K562 (cell line): ENCODE measurements around the gene ZNF428. TPM values are rescaled to one million over a fixed set of nuclear protein-coding genes. Genes with fewer than 3 reads are reported as not detected.

Experiments
- ATAC-seq: fragments of 200-7000 bp; cut with Tn5 transposase; 3 replicates; pipeline ENCODE4 v1.9.1; 2020; ENCODE audit warnings: moderate library complexity
- BruUV-seq: library from RNA; stranded (reverse); fragments of 400-500 nt; replicated peaks from 2 replicates; lab custom pipeline; 2021; lab: Mats Ljungman, UMichigan
- CTCF ChIA-PET: fragments of 300-600 bp; formaldehyde crosslinking; extraction: SDS; loops from one replicate; lab custom pipeline; 2021; ENCODE audit warnings: low intra/inter-chr PET ratio; lab: Yijun Ruan, JAX
- POLR2A ChIA-PET: fragments of 300-600, 350-650 bp; sonication (Branson Sonifier 250); formaldehyde crosslinking; extraction: SDS; loops from one replicate; lab custom pipeline; 2021; ENCODE audit warnings: antibody characterized with exemption, inconsistent platforms; lab: Yijun Ruan, JAX
- DNase-seq, 4 experiments: peaks; one replicate each; pipeline versions ENCODE4 v3.0.0 to v3.0.0-alpha.2; 2011 to 2018; ENCODE audit warnings: low spot score in 3 of 4, mixed read lengths in 3 of 4; ENCODE audit errors: extremely low read depth in 1 of 4
- FAIRE-seq: peaks from 2 replicates; lab custom pipeline; 2011; peaks lifted over from hg19 to GRCh38; lab: Jason Lieb, UNC
- H2AFZ ChIP-seq: 2 replicates; pipeline ENCODE4 v1.6.0; 2011; ENCODE audit warnings: low read depth, low read length, control low read depth, inconsistent platforms
- H3K27ac ChIP-seq: fragments of 200-600 bp; 3 replicates; pipeline ENCODE4 v1.8.0; 2011; ENCODE audit warnings: low read depth, mild to moderate bottlenecking, control low read depth, inconsistent platforms, low read length, moderate library complexity, mixed read lengths; ENCODE audit errors: extremely low read depth
- H3K27me3 ChIP-seq, 2 experiments: fragments of 300-600 bp in 1 of 2; 2 replicates in 1 of 2; 3 replicates in 1 of 2; pipeline versions ENCODE4 v1.6.0 to v1.8.0; 2011; ENCODE audit warnings: inconsistent platforms in 2 of 2, low read length in 2 of 2, mild to moderate bottlenecking in 1 of 2, mixed read lengths in 1 of 2, moderate library complexity in 1 of 2; ENCODE audit not compliant: control insufficient read depth in 2 of 2, insufficient read depth in 2 of 2
- H3K36me3 ChIP-seq: fragments of 300-600 bp; 3 replicates; pipeline ENCODE4 v1.8.0; 2011; ENCODE audit warnings: mild to moderate bottlenecking, low read length, inconsistent platforms; ENCODE audit not compliant: control insufficient read depth, insufficient read depth
- H3K4me1 ChIP-seq, 2 experiments: fragments of 200-600 bp in 1 of 2; replicated peaks in 1 of 2; 2 replicates in 1 of 2; 3 replicates in 1 of 2; pipeline versions ENCODE4 v1.5.1 to v1.8.0; 2011; ENCODE audit warnings: inconsistent platforms in 2 of 2, low read length in 2 of 2, mild to moderate bottlenecking in 1 of 2, mixed read lengths in 1 of 2, moderate library complexity in 1 of 2; ENCODE audit not compliant: control insufficient read depth in 2 of 2, insufficient read depth in 2 of 2
- H3K4me2 ChIP-seq: 2 replicates; pipeline ENCODE4 v1.6.1; 2011; ENCODE audit warnings: low read length, control low read depth, inconsistent platforms, mixed read lengths; ENCODE audit not compliant: insufficient read depth
- H3K4me3 ChIP-seq: fragments of 200-600 bp; sonication (generic), shearing (Covaris generic); 2 replicates; pipeline ENCODE4 v1.5.1; 2016; ENCODE audit warnings: control low read depth, inconsistent platforms
- H3K79me2 ChIP-seq: fragments of 200-600 bp; 3 replicates; pipeline ENCODE4 v1.8.0; 2011; ENCODE audit warnings: low read length, inconsistent platforms; ENCODE audit not compliant: control insufficient read depth, insufficient read depth
- H3K9ac ChIP-seq, 2 experiments: 2 replicates each; pipeline versions ENCODE4 v1.6.0 to v1.6.1; 2011; ENCODE audit warnings: low read depth in 2 of 2, low read length in 2 of 2, control low read depth in 1 of 2, inconsistent platforms in 1 of 2, mild to moderate bottlenecking in 1 of 2, mixed read lengths in 1 of 2; ENCODE audit not compliant: insufficient read depth in 1 of 2
- H3K9me1 ChIP-seq: one replicate; pipeline ENCODE4 v1.6.0; 2011; ENCODE audit warnings: inconsistent platforms, mild to moderate bottlenecking, low read length, moderate library complexity; ENCODE audit not compliant: control insufficient read depth, insufficient read depth
- H3K9me3 ChIP-seq: replicated peaks from 2 replicates; pipeline ENCODE4 v1.5.1; 2011; ENCODE audit warnings: low read depth, low read length, inconsistent platforms; ENCODE audit not compliant: control insufficient read depth, insufficient read depth
- H4K20me1 ChIP-seq: replicated peaks from 2 replicates; pipeline ENCODE4 v1.6.1; 2011; ENCODE audit warnings: low read length, inconsistent platforms, mixed read lengths; ENCODE audit not compliant: control insufficient read depth, insufficient read depth
- ARID3A ChIP-seq: IDR thresholded peaks from 2 replicates; pipeline ENCODE4 v1.6.1; 2012; ENCODE audit warnings: low read depth, low read length, improper control_type of control experiment, borderline replicate concordance
- BDP1 ChIP-seq: IDR thresholded peaks from 3 replicates; pipeline ENCODE4 v1.6.1; 2011; ENCODE audit not compliant: insufficient read length, insufficient read depth
- ELF1 ChIP-seq: fragments of 200-800 bp; sonication (Bioruptor generic); IDR thresholded peaks from 2 replicates; pipeline ENCODE4 v1.6.1; 2016; ENCODE audit warnings: missing genetic modification characterization, missing compliant biosample characterization
- GATAD2A ChIP-seq: fragments of 450-650 bp; IDR thresholded peaks from 2 replicates; pipeline ENCODE4 v1.6.1; 2017
- HOXB6 ChIP-seq: fragments of 250-450 bp; sonication (Bioruptor Pico); IDR thresholded peaks from 2 replicates; pipeline ENCODE4 v1.5.1; 2022; ENCODE audit warnings: mild to moderate bottlenecking, borderline replicate concordance
- KDM2B ChIP-seq: fragments of 250-450 bp; sonication (Bioruptor Pico); IDR thresholded peaks from 2 replicates; pipeline ENCODE4 v1.8.0; 2021; ENCODE audit warnings: mild to moderate bottlenecking, moderate library complexity
- NR2F6 ChIP-seq: fragments of 450-650 bp; formaldehyde crosslinking; IDR thresholded peaks from 2 replicates; pipeline ENCODE4 v1.4.0; 2020; ENCODE audit warnings: mild to moderate bottlenecking
- PML ChIP-seq: IDR thresholded peaks from 2 replicates; pipeline ENCODE4 v1.6.1; 2012; ENCODE audit warnings: low read length, inconsistent platforms
- POLR2H ChIP-seq: IDR thresholded peaks from 2 replicates; pipeline ENCODE4 v1.6.1; 2016; ENCODE audit warnings: missing genetic modification characterization, low read depth, mild to moderate bottlenecking, control low read depth, missing compliant biosample characterization, moderate library complexity
- PRMT5 ChIP-seq: sonication (generic); formaldehyde crosslinking; IDR thresholded peaks from 2 replicates; pipeline ENCODE4 v1.5.0; 2020; ENCODE audit warnings: missing genetic modification reagents
- TFAM ChIP-seq: fragments of 250-450 bp; sonication (Bioruptor Pico); conservative IDR thresholded peaks from 2 replicates; pipeline ENCODE4 v1.5.0; 2021; ENCODE audit warnings: mild to moderate bottlenecking, moderate library complexity
- ZBTB40 ChIP-seq, 2 experiments: fragments of 450-650 bp in 1 of 2; sonication (generic) in 1 of 2; formaldehyde crosslinking in 1 of 2; IDR thresholded peaks; 2 replicates each; pipeline versions ENCODE4 v1.7.1 to v1.9.0; 2016 to 2022; ENCODE audit warnings: inconsistent platforms in 1 of 2, mild to moderate bottlenecking in 1 of 2, missing genetic modification reagents in 1 of 2
- ZNF274 ChIP-seq: IDR thresholded peaks from 2 replicates; pipeline ENCODE4 v1.6.1; 2011; ENCODE audit warnings: low read depth, mild to moderate bottlenecking, low read length, moderate library complexity, borderline replicate concordance
- WGBS: fragments of 100-300 bp; shearing (Covaris generic); methylation state at CpG from one replicate; pipeline ENCODE4 v1.1.6; 2016; ENCODE audit warnings: low coverage, mixed read lengths; ENCODE audit not compliant: insufficient coverage; ENCODE audit errors: missing lambda C conversion rate; 5-methylcytosine and 5-hydroxymethylcytosine counted together
- in situ Hi-C: fragments of 300-500 bp; cut with MboI; formaldehyde crosslinking; loops from 4 replicates; pipeline ENCODE4 v1.15.0; 2018; ENCODE audit warnings: inconsistent platforms, mixed read lengths
- intact Hi-C: fragments of 100-400 bp; cut with micrococcal nuclease; formaldehyde crosslinking; loops from 2 replicates; pipeline ENCODE4 v1.14.2; 2022
- polyA plus RNA-seq, 8 experiments: library from polyadenylated mRNA; depleted of rRNA in 4 of 8; stranded (reverse) in 5 of 8; unstranded in 3 of 8; fragments of >200 nt; fragmentation: Nextera tagmentation in 2 of 8; fragmentation: Illumina TruSeq in 1 of 8; extraction: Ambion mirVana in 2 of 8; extraction: Trizol in 1 of 8; gene quantifications; 2 replicates each; pipeline versions ENCODE4 v1.2.1 to v1.2.3, GENCODE V29; 2011 to 2014; ENCODE audit warnings: inconsistent platforms in 1 of 8, missing spikeins in 1 of 8
- total RNA-seq, 7 experiments: library from RNA; depleted of rRNA in 6 of 7; stranded (reverse); fragments of >200 nt in 6 of 7; fragmentation: Illumina TruSeq in 2 of 7; extraction: Trizol in 2 of 7; gene quantifications; 2 replicates each; pipeline versions ENCODE4 v1.2.1 to v1.2.3, GENCODE V29; 2011 to 2021; ENCODE audit warnings: low replicate concordance in 1 of 7

ZNF428 gene
- total and polyA plus RNA-seq, 9 of the 15 experiments (the other 6 are each of a cell fraction or from before 2014, with no cell fraction given): 0.15 to 85.7 (median 15.9) TPM

GRCh38 chr19:43618921-43619261, 538 bp downstream of the ZNF428 start:
- H2AFZ ChIP-seq: peak overlapping the region; percentile 100
- in situ Hi-C loops: no loop called here
- peak overlapping the region; percentile 99 for H3K27ac ChIP-seq
- H4K20me1 ChIP-seq: no peaks in the 10 kb centered on the region
- BruUV-seq: TSS peak; percentile 85
- ATAC-seq (peak; percentile 62), DNase-seq (peak in 2 of 4 experiments; percentile 61 to 77), FAIRE-seq (peak; percentile 89)
- H3K9ac ChIP-seq: peak overlapping the region; percentile 94 to 98
- peaks cover 6% of the 10 kb centered on the region; the same call in 2 of the 3 replicates for H3K36me3 ChIP-seq
- intact Hi-C loops: no loop called here
- peaks cover 41 to 64% of the 10 kb centered on the region in 2 experiments for H3K4me1 ChIP-seq
- H3K9me1 ChIP-seq: no peaks in the 10 kb centered on the region
- peak overlapping the region; percentile 57 for H3K4me3 ChIP-seq
- H3K9me3 ChIP-seq: no peaks in the 10 kb centered on the region
- CTCF ChIA-PET: no interaction called here
- H3K27me3 ChIP-seq: no peaks in the 10 kb centered on the region
- POLR2A ChIA-PET: interaction anchor here (0.6 to 6.0 kb wide), 3 partner anchors 14 to 94 kb away, joined by 3 to 35 read pairs (median 3); partner anchors contain the start of gene IRGQ
- under 1% methylated on average over 14 of the region's 14 CpGs for WGBS
- H3K79me2 ChIP-seq: peaks cover 49% of the 10 kb centered on the region
- peak overlapping the region; percentile 100 for H3K4me2 ChIP-seq
- TF ChIP-seq ZNF274: no peak
- no peak for TF ChIP-seq KDM2B (CRISPR knock-in tag)
- TF ChIP-seq ELF1 (tag): no peak
- no peak for TF ChIP-seq TFAM (CRISPR knock-in tag)
- 0 out of 2 replicates have a peak, but pooled peaks have one; percentile 13 for TF ChIP-seq PML
- no peak for TF ChIP-seq BDP1
- TF ChIP-seq NR2F6 (CRISPR knock-in tag): peak; percentile 10; the same call in 1 of the 2 replicates
- no peak for TF ChIP-seq GATAD2A
- TF ChIP-seq PRMT5 (CRISPR knock-in tag): no peak
- TF ChIP-seq HOXB6 (CRISPR knock-in tag): no peak
- TF ChIP-seq ZBTB40 (IDR thresholded peaks at IDR 0.05): peak; percentile 27; the same call in 1 of the 2 replicates
- TF ChIP-seq ZBTB40 (CRISPR knock-in tag; IDR thresholded peaks at IDR 0.05): no peak
- TF ChIP-seq POLR2H (tag): no peak
- TF ChIP-seq ARID3A: no peak
